GM21360 (cell line): ENCODE measurements around the gene FSTL3.
"Not testable (repeated sequence)": the region's sequence is repeated elsewhere in the genome, so short reads cannot be mapped to it uniquely, and the experiment has no call there.

Experiments used
- ATAC-seq: cut with Tn5 transposase; IDR thresholded peaks from one replicate; pipeline ENCODE4 v1.9.1; 2021; ENCODE audit warnings: mild to moderate bottlenecking, moderate library complexity; ENCODE audit not compliant: unreplicated experiment

FSTL3 gene

GRCh38 chr19:709196-709964, 33.2 kb downstream of the FSTL3 start:
- no peak for ATAC-seq

- ATAC-seq: no peak
These were observed 33.9 kb downstream of the FSTL3 start for GRCh38 chr19:709965-710571.

- ATAC-seq: no peak
These were observed 34.6 kb downstream of the FSTL3 start for GRCh38 chr19:710767-711166.

- ATAC-seq: no peak
These were observed 35.1 kb downstream of the FSTL3 start for GRCh38 chr19:711254-711653.

- no peak for ATAC-seq
These were observed 39.2 kb downstream of the FSTL3 start for GRCh38 chr19:715347-715746.

- no peak for ATAC-seq
These were observed 42.2 kb downstream of the FSTL3 start for GRCh38 chr19:718251-718951.

GRCh38 chr19:718991-719512, 42.9 kb downstream of the FSTL3 start:
- ATAC-seq: no peak

- ATAC-seq: no peak
These were observed 43.6 kb downstream of the FSTL3 start for GRCh38 chr19:719636-720344.

- ATAC-seq: no peak
These were observed 44.4 kb downstream of the FSTL3 start for GRCh38 chr19:720345-721160.

- no peak for ATAC-seq
These were observed 46.4 kb downstream of the FSTL3 start for GRCh38 chr19:722553-723101.

GRCh38 chr19:723247-723646, 47.1 kb downstream of the FSTL3 start:
- no peak for ATAC-seq

GRCh38 chr19:723714-724113, 47.5 kb downstream of the FSTL3 start:
- ATAC-seq: no peak

GRCh38 chr19:725461-726089, 49.4 kb downstream of the FSTL3 start:
- ATAC-seq: no peak

- ATAC-seq: no peak
These were observed 51.1 kb downstream of the FSTL3 start for GRCh38 chr19:726993-727956.

- ATAC-seq: no peak
These were observed 51.8 kb downstream of the FSTL3 start for GRCh38 chr19:728011-728410.

GRCh38 chr19:729564-729963, 53.4 kb downstream of the FSTL3 start:
- ATAC-seq: not testable (repeated sequence)

GRCh38 chr19:729965-730668, 53.9 kb downstream of the FSTL3 start:
- no peak for ATAC-seq

- ATAC-seq: no peak
These were observed 54.8 kb downstream of the FSTL3 start for GRCh38 chr19:731000-731399.
